GM19455 (cell line): Measurements from ENCODE around the gene METTL21C.

ENCODE experiments used
- ATAC-seq: cut with Tn5 transposase; IDR thresholded peaks from one replicate; pipeline ENCODE4 v1.9.1; 2021; ENCODE audit not compliant: unreplicated experiment

Gene METTL21C

GRCh38 chr13:102697929-102698648 is 3.2 kb upstream of the METTL21C start:
- ATAC-seq = no peak

GRCh38 chr13:102697264-102697663 is 2.4 kb upstream of the METTL21C start:
- no peak for ATAC-seq

GRCh38 chr13:102696465-102696864 is 1.6 kb upstream of the METTL21C start:
- no peak for ATAC-seq

GRCh38 chr13:102693776-102694175 is 1.1 kb downstream of the METTL21C start:
- no peak for ATAC-seq

GRCh38 chr13:102693250-102693649 is 1.6 kb downstream of the METTL21C start:
- no peak for ATAC-seq

GRCh38 chr13:102692491-102692826 is 2.4 kb downstream of the METTL21C start:
- no peak for ATAC-seq

GRCh38 chr13:102690883-102691282 is 4.0 kb downstream of the METTL21C start:
- no peak for ATAC-seq

- no peak for ATAC-seq
These were observed 6.4 kb downstream of the METTL21C start for GRCh38 chr13:102688306-102688973.

GRCh38 chr13:102687520-102687919 is 7.3 kb downstream of the METTL21C start:
- ATAC-seq = no peak

- no peak for ATAC-seq
These were observed 8.8 kb downstream of the METTL21C start for GRCh38 chr13:102686024-102686423.

GRCh38 chr13:102683637-102684036 is 11.2 kb downstream of the METTL21C start:
- no peak for ATAC-seq

- no peak for ATAC-seq
These were observed 12.1 kb downstream of the METTL21C start for GRCh38 chr13:102682727-102683126.

GRCh38 chr13:102682211-102682610 is 12.6 kb downstream of the METTL21C start:
- ATAC-seq = no peak

- ATAC-seq = no peak
These were observed 13.8 kb downstream of the METTL21C start for GRCh38 chr13:102680842-102681740.

- ATAC-seq = no peak
These were observed 14.6 kb downstream of the METTL21C start for GRCh38 chr13:102680133-102680717.

- no peak for ATAC-seq
These were observed 15.3 kb downstream of the METTL21C start for GRCh38 chr13:102679449-102680132.

GRCh38 chr13:102678339-102679107 is 16.3 kb downstream of the METTL21C start:
- no peak for ATAC-seq

GRCh38 chr13:102677122-102677521 is 17.7 kb downstream of the METTL21C start:
- no peak for ATAC-seq

GRCh38 chr13:102675115-102675514 is 19.7 kb downstream of the METTL21C start:
- ATAC-seq = no peak

- ATAC-seq = no peak
These were observed 24.7 kb downstream of the METTL21C start for GRCh38 chr13:102670130-102670529.
